ENCODE results near the gene FAM171A1.

- TF ChIP-seq, protein P1, sequence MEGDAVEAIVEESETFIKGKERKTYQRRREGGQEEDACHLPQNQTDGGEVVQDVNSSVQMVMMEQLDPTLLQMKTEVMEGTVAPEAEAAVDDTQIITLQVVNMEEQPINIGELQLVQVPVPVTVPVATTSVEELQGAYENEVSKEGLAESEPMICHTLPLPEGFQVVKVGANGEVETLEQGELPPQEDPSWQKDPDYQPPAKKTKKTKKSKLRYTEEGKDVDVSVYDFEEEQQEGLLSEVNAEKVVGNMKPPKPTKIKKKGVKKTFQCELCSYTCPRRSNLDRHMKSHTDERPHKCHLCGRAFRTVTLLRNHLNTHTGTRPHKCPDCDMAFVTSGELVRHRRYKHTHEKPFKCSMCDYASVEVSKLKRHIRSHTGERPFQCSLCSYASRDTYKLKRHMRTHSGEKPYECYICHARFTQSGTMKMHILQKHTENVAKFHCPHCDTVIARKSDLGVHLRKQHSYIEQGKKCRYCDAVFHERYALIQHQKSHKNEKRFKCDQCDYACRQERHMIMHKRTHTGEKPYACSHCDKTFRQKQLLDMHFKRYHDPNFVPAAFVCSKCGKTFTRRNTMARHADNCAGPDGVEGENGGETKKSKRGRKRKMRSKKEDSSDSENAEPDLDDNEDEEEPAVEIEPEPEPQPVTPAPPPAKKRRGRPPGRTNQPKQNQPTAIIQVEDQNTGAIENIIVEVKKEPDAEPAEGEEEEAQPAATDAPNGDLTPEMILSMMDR (IDR thresholded peaks at IDR 0.05; ENCODE audit: poor library complexity), result no peak
- no peak for TF ChIP-seq EZH2 (IDR thresholded peaks at IDR 0.05; ENCODE audit: borderline replicate concordance)
- TF ChIP-seq EZH2phosphoT487 (IDR thresholded peaks at IDR 0.05; ENCODE audit: low read depth, severe bottlenecking, unreplicated experiment), result no peak
These were observed 3.6 kb downstream of the FAM171A1 start for GRCh38 chr10:15367296-15368085.
